Fibroblast of the aortic adventitia (primary cell): Measurements from ENCODE around the gene PPP3CB. TPM values are rescaled to one million over a fixed set of nuclear protein-coding genes. Genes with fewer than 3 reads are reported as not detected.

ENCODE experiments used
- DNase-seq: peaks from one replicate; pipeline ENCODE4 v3.0.0-alpha.2; 2010; ENCODE audit warnings: low read depth
- H3K4me3 ChIP-seq: 2 replicates; pipeline ENCODE4 v1.5.1; 2011; ENCODE audit warnings: low read depth, mild to moderate bottlenecking, control low read depth, low read length, moderate library complexity
- total RNA-seq: library from RNA; depleted of rRNA; stranded (reverse); fragments of >200 nt; gene quantifications from 2 replicates; pipeline ENCODE4 v1.2.3, GENCODE V29; 2012; ENCODE audit warnings: low replicate concordance
- TF ChIP-seq, protein P1 (sequence below): IDR thresholded peaks from 2 replicates; pipeline ENCODE4 v1.5.1; 2011; ENCODE audit warnings: mild to moderate bottlenecking, low read length, control low read depth, inconsistent platforms; ENCODE audit not compliant: insufficient read depth

Gene PPP3CB
- total RNA-seq, 1 donor: 45.5 TPM

DNA sequence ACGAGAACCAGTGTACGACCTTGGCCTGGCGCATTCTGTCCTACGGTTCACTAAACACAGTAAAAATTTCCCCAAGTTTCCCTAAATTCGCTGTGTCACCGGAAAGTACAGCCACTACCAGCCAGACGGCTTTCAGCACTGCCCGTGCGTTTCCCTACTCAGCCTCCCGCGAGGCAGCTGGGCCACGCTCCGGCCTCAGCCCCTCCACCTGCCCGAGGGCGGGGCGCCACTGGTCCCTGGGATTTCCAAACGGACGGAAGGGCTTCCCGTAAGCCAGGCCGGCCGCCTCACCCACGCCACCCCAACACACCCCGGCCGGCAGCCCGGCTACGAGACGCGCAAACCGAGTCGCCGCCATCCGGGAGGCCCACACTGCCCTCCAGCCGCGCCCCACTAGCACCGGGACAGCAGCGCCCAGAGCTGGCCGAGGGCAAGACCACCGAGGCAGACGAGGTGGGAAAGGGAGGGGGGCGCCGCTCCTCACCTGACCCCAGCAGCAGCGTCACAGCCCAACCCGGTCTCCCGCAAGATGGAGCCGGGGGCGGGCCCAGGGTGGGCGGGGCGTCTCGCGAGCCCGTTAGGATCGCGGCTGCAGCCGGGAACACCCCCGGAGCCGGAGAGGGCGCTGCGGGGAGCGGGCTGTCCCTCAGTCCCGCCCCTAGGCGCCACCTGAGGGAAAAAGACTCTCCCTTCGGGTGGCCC, 82.1 kb downstream of the PPP3CB start, which contains the start of gene ANXA7:
Gene ANXA7 (minus strand): TSS at position 531 of the 702 bp plus-strand sequence. CDS start 13,202 bp downstream, outside the sequence.
- peak within 1 kb of the TSS; percentile 80 for H3K4me3 ChIP-seq
- DNase-seq: peak; percentile 71
- TF ChIP-seq, protein P1, sequence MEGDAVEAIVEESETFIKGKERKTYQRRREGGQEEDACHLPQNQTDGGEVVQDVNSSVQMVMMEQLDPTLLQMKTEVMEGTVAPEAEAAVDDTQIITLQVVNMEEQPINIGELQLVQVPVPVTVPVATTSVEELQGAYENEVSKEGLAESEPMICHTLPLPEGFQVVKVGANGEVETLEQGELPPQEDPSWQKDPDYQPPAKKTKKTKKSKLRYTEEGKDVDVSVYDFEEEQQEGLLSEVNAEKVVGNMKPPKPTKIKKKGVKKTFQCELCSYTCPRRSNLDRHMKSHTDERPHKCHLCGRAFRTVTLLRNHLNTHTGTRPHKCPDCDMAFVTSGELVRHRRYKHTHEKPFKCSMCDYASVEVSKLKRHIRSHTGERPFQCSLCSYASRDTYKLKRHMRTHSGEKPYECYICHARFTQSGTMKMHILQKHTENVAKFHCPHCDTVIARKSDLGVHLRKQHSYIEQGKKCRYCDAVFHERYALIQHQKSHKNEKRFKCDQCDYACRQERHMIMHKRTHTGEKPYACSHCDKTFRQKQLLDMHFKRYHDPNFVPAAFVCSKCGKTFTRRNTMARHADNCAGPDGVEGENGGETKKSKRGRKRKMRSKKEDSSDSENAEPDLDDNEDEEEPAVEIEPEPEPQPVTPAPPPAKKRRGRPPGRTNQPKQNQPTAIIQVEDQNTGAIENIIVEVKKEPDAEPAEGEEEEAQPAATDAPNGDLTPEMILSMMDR: peak; percentile 43

DNA sequence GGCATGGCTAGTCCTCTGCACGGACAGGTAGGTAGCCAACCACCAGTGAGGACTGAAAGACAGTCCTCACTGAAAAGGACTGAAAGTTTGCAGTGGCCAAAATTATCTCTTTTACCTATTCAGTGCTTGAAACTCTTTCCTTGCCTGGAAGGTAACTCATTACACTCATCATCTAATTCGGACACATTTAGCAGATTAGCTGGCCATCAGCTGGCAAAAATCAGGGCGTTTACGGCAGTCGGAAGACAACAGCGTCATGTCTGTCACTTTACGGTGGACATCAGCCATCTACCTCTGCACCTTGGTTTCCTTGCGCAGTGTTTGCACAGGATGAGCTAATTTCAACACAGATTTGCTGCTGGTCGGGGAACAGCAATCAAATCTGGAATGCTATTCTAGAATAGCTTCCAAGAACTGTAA, 82.7 kb downstream of the PPP3CB start:
- no peak for DNase-seq
- TF ChIP-seq, protein P1: no peak
- peak overlapping the region; percentile 80 for H3K4me3 ChIP-seq

DNA sequence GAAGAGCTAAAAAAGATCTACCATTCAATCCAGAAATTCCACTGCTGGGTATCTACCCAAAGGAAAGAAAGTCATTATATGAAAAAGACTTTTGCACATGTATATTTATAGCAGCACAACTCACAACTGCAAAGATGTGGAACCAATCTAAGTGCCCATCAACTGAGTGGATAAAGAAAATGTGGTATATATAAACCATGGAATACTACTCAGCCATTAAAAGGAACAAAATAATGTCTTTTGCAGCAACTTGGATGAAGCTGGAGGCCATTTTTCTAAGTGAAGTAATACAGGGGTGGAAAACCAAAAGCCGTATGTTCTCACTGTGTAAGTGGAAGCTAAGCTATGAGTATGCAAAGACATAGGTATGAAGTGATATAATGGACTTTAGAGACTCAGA, 84.9 kb downstream of the PPP3CB start:
- TF ChIP-seq, protein P1: no peak
- no peak for DNase-seq
- H3K4me3 ChIP-seq: no peak overlapping the region

DNA sequence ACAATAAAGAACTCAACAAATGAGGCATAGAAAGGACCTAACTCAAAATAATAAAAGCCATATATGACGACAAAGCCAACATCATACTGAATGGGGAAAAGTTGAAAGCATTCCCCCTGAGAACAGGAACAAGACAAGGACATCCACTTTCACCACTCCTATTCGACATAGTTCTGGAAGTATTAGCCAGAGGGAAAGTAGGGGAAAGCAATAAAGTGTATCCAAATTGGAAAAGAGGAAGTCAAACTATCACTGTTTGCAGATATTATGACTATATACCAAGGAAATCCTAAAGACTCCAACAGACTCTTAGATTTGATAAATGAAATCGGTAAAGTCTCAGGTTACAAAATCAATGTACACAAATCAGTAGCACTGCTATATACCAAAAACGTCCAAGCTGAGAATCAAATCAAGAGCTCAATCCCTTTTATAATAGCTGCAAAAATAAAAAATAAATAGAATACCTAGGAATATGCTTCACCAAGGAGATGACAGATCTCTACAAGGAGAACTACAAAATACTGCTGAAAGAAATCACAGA, 86.8 kb downstream of the PPP3CB start:
- no peak overlapping the region for H3K4me3 ChIP-seq
- no peak for DNase-seq
- TF ChIP-seq, protein P1: no peak

DNA sequence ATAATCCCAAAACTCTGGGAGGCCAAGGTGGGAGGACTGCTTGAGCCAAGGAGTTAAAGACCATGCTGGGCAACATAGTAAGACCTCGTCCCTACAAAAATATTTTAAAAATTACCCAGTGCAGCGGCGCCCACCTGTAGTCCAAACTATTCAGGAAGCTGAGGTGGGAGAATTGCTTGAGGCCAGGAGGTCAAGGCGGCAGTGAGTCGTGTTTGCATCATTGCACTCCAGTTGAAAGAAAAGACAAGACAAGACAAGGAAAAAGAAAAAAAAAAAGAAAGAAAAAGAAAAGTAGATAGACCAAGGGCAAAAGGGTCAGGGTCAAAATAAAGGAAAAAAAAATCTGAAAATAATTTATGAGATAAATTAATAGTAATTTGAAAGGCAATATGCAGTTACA, 87.8 kb downstream of the PPP3CB start:
- TF ChIP-seq, protein P1: no peak
- H3K4me3 ChIP-seq: no peak overlapping the region
- no peak for DNase-seq

DNA sequence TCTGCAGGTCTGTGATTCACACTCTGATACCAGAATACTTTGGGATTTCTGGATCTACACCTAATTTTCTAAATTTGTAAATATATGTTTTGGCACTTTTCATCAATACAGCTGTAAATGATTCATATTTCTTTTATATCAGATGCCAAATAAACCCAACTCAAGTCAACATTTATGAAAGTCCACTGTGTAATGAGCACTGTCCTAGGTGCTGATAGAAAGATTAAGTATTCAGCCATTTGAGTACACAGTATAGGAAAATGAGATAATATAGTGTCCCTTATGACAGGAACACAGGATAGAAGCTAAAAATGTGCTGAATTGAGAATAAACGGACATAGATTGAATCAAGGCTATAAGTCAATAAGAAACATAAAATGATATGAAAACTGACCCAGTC, 88.3 kb downstream of the PPP3CB start:
- H3K4me3 ChIP-seq: no peak overlapping the region
- DNase-seq: peak; percentile 10
- TF ChIP-seq, protein P1: no peak
